HFF-Myc (cell line): ENCODE measurements around the gene SYNPO2.

Source experiments
- DNase-seq: peaks from one replicate; pipeline ENCODE4 v3.0.0-alpha.2; 2011; ENCODE audit warnings: low read depth; ENCODE audit errors: extremely low read depth
- H3K4me3 ChIP-seq: replicated peaks from 2 replicates; pipeline ENCODE4 v1.5.1; 2011; ENCODE audit warnings: low read depth, mild to moderate bottlenecking, control low read depth, low read length
- CTCF ChIP-seq: IDR thresholded peaks from 2 replicates; pipeline ENCODE4 v1.5.1; 2012; ENCODE audit warnings: mild to moderate bottlenecking, low read depth, low read length, control low read depth; ENCODE audit errors: missing control alignments

SYNPO2 gene

GRCh38 chr4:118927974-118928373 is 39.3 kb downstream of the SYNPO2 start:
- TF ChIP-seq CTCF = no peak
- H3K4me3 ChIP-seq = no peak overlapping the region
- DNase-seq = no peak

GRCh38 chr4:118930255-118930654 is 41.6 kb downstream of the SYNPO2 start:
- no peak for TF ChIP-seq CTCF
- H3K4me3 ChIP-seq = no peak overlapping the region
- no peak for DNase-seq

- TF ChIP-seq CTCF = no peak
- DNase-seq = no peak
- no peak overlapping the region for H3K4me3 ChIP-seq
Measured at GRCh38 chr4:118931786-118932185, 43.1 kb downstream of the SYNPO2 start.

GRCh38 chr4:118935819-118936218 is 47.2 kb downstream of the SYNPO2 start:
- DNase-seq = no peak
- no peak for TF ChIP-seq CTCF
- H3K4me3 ChIP-seq = no peak overlapping the region

GRCh38 chr4:118936406-118936805 is 47.8 kb downstream of the SYNPO2 start:
- DNase-seq = no peak
- no peak for TF ChIP-seq CTCF
- H3K4me3 ChIP-seq = no peak overlapping the region

GRCh38 chr4:118939169-118939783 is 50.6 kb downstream of the SYNPO2 start:
- H3K4me3 ChIP-seq = no peak overlapping the region
- DNase-seq = no peak
- no peak for TF ChIP-seq CTCF

GRCh38 chr4:118941149-118941548 is 52.5 kb downstream of the SYNPO2 start:
- H3K4me3 ChIP-seq = no peak overlapping the region
- DNase-seq = no peak
- no peak for TF ChIP-seq CTCF
